T-cell (primary cell): ENCODE measurements around the gene BRAT1. TPM values are rescaled to one million over a fixed set of nuclear protein-coding genes. Genes with fewer than 3 reads are reported as not detected.

ENCODE experiments used
- ATAC-seq, 4 experiments: fragments of 200-7000 bp in 3 of 4; fragments of 150-1000 bp in 1 of 4; cut with Tn5 transposase; replicated peaks in 1 of 4; 1 replicate in 3 of 4; 2 replicates in 1 of 4; pipeline ENCODE4 v1.10.0; 2021; ENCODE audit warnings: moderate library complexity in 3 of 4, mild to moderate bottlenecking in 2 of 4, moderate number of reproducible peaks in 1 of 4
- CTCF ChIA-PET, 2 donors: fragments of 300-600 bp; sonication (Branson Sonifier 250); formaldehyde crosslinking; loops; one replicate each; lab custom pipeline; 2022; ENCODE audit warnings: antibody characterized with exemption in 2 of 2; lab: Charles Lee
- POLR2A ChIA-PET, 2 donors: fragments of 300-600 bp; sonication (Branson Sonifier 250); formaldehyde crosslinking; loops; one replicate each; lab custom pipeline; 2022; ENCODE audit warnings: antibody characterized with exemption in 2 of 2; lab: Charles Lee
- DNase-seq, 35 experiments: peaks; one replicate each; pipeline versions ENCODE4 v3.0.0 to v3.0.0-alpha.2; 2013 to 2023
- H3K27ac ChIP-seq: one replicate; pipeline ENCODE4 v1.5.1; 2013; ENCODE audit warnings: low read length
- H3K27me3 ChIP-seq, 2 experiments: replicated peaks in 1 of 2; 1 replicate in 1 of 2; 2 replicates in 1 of 2; pipeline versions ENCODE4 v1.6.1 to v1.7.0; 2013; ENCODE audit warnings: low read length in 1 of 2, mixed read lengths in 1 of 2; ENCODE audit not compliant: control insufficient read depth in 2 of 2, insufficient read depth in 2 of 2; ENCODE audit errors: extremely low read depth in 1 of 2
- H3K36me3 ChIP-seq, 2 donors: 1 replicate in 1 of 2; 2 replicates in 1 of 2; pipeline versions ENCODE4 v1.6.1 to v1.7.0; 2013; ENCODE audit warnings: low read length in 1 of 2; ENCODE audit not compliant: control insufficient read depth in 2 of 2, insufficient read depth in 1 of 2; ENCODE audit errors: extremely low read depth in 1 of 2
- H3K4me1 ChIP-seq, 2 experiments: 1 replicate in 1 of 2; 2 replicates in 1 of 2; pipeline versions ENCODE4 v1.6.1 to v1.7.0; 2013; ENCODE audit warnings: low read length in 2 of 2, mixed read lengths in 1 of 2; ENCODE audit not compliant: insufficient read depth in 2 of 2, control insufficient read depth in 1 of 2; ENCODE audit errors: extremely low read depth in 1 of 2
- H3K4me3 ChIP-seq, 2 donors: 1 replicate in 1 of 2; 2 replicates in 1 of 2; pipeline versions ENCODE4 v1.5.1 to v1.7.0; 2013; ENCODE audit warnings: mild to moderate bottlenecking in 2 of 2, low read length in 1 of 2, moderate library complexity in 1 of 2; ENCODE audit not compliant: control insufficient read depth in 1 of 2; ENCODE audit errors: extremely low read depth in 1 of 2
- H3K9me3 ChIP-seq: 2 replicates; pipeline ENCODE4 v1.7.0; 2013
- H3K27ac Mint-ChIP-seq, 2 donors: one replicate each; pipeline ENCODE4 v1.8.0; 2020 to 2021; ENCODE audit warnings: mild to moderate bottlenecking in 2 of 2, mixed read lengths in 2 of 2
- H3K27me3 Mint-ChIP-seq, 2 donors: one replicate each; pipeline ENCODE4 v1.8.0; 2021 to 2022; ENCODE audit warnings: mixed read lengths in 2 of 2
- H3K36me3 Mint-ChIP-seq: one replicate; pipeline ENCODE4 v1.8.0; 2021; ENCODE audit warnings: mixed read lengths
- H3K4me1 Mint-ChIP-seq, 3 donors: one replicate each; pipeline ENCODE4 v1.8.0; 2020 to 2022; ENCODE audit warnings: mixed read lengths in 3 of 3, mild to moderate bottlenecking in 1 of 3
- H3K4me3 Mint-ChIP-seq, 3 donors: one replicate each; pipeline ENCODE4 v1.8.0; 2020 to 2022; ENCODE audit warnings: mild to moderate bottlenecking in 3 of 3, mixed read lengths in 3 of 3, moderate library complexity in 3 of 3
- H3K9me3 Mint-ChIP-seq, 3 donors: one replicate each; pipeline ENCODE4 v1.8.0; 2020 to 2022; ENCODE audit warnings: mixed read lengths in 3 of 3
- WGBS: methylation state at CpG from one replicate; pipeline ENCODE4 v1.1.5; 2013; ENCODE audit warnings: missing lambda C conversion rate; ENCODE audit not compliant: insufficient coverage; 5-methylcytosine and 5-hydroxymethylcytosine counted together
- total RNA-seq, 35 experiments: library from RNA in 6 of 35; stranded (reverse) in 6 of 35; fragments of 120-200 nt in 1 of 35; gene quantifications; one replicate each; pipeline versions ENCODE4 v1.2.1 to v1.2.4 and lab custom pipeline; 2013 to 2026

BRAT1 gene
- total RNA-seq, 5 donors from 2014 or later (not counting 1 experiment from before 2014, with no cell fraction given): 23.6 to 46.2 (median 43.1) TPM

GRCh38 chr7:2497500-2498336 is 57.6 kb downstream of the BRAT1 start:
- ATAC-seq: no peak
- no peaks in the 10 kb centered on the region for H3K36me3 Mint-ChIP-seq
- Histone ChIP-seq H3K4me1 (peaks cover 0 to 12% of the 10 kb centered on the region in 2 experiments), H3K36me3 (no peaks in the 10 kb centered on the region), H3K27me3 (peaks cover 0 to 66% of the 10 kb centered on the region in 2 experiments), H3K9me3 (no peaks in the 10 kb centered on the region), H3K4me3 (no peak overlapping the region), H3K27ac (no peak overlapping the region)
- no peak overlapping the region for H3K4me3 Mint-ChIP-seq
- DNase-seq: no peak
- ChIA-PET CTCF (interaction anchor here in 1 of 2 donors (0.7 kb wide), 1 partner anchor 510 kb away, joined by 3 read pairs; no protein-coding TSS in a partner anchor), POLR2A (no interaction called here)
- H3K27me3 Mint-ChIP-seq: peaks cover 0 to 20% of the 10 kb centered on the region in 2 donors
- H3K9me3 Mint-ChIP-seq: no peaks in the 10 kb centered on the region
- 33% methylated on average over 10 of the region's 25 CpGs for WGBS
- no peak overlapping the region for H3K27ac Mint-ChIP-seq
- H3K4me1 Mint-ChIP-seq: peaks cover 0 to 2% (median 1%) of the 10 kb centered on the region in 3 donors

- no peak overlapping the region for H3K4me3 Mint-ChIP-seq
- H3K27me3 ChIP-seq: peaks cover 0 to 66% of the 10 kb centered on the region in 2 experiments
- no peaks in the 10 kb centered on the region for H3K36me3 ChIP-seq
- DNase-seq: no peak
- ChIA-PET POLR2A (no interaction called here), CTCF (interaction anchor here in 1 of 2 donors (0.7 kb wide), 1 partner anchor 510 kb away, joined by 3 read pairs; no protein-coding TSS in a partner anchor)
- no peak overlapping the region for H3K27ac Mint-ChIP-seq
- no peak overlapping the region for H3K27ac ChIP-seq
- H3K4me1 ChIP-seq: peaks cover 0 to 12% of the 10 kb centered on the region in 2 experiments
- H3K36me3 Mint-ChIP-seq: no peaks in the 10 kb centered on the region
- WGBS: 71% methylated on average over 1 of the region's 3 CpGs
- peaks cover 0 to 22% of the 10 kb centered on the region in 2 donors for H3K27me3 Mint-ChIP-seq
- H3K4me1 Mint-ChIP-seq: peaks cover 0 to 2% (median 1%) of the 10 kb centered on the region in 3 donors
- no peak for ATAC-seq
- H3K9me3 Mint-ChIP-seq: no peaks in the 10 kb centered on the region
- H3K9me3 ChIP-seq: no peaks in the 10 kb centered on the region
- H3K4me3 ChIP-seq: no peak overlapping the region
Observed at GRCh38 chr7:2497065-2497464, 58.3 kb downstream of the BRAT1 start.

- no peak for ATAC-seq
- H3K4me1 Mint-ChIP-seq: peaks cover 0 to 2% (median 1%) of the 10 kb centered on the region in 3 donors
- Histone ChIP-seq H3K27ac (no peak overlapping the region), H3K9me3 (no peaks in the 10 kb centered on the region), H3K36me3 (no peaks in the 10 kb centered on the region), H3K4me3 (no peak overlapping the region), H3K4me1 (peaks cover 0 to 12% of the 10 kb centered on the region in 2 experiments), H3K27me3 (peaks cover 0 to 66% of the 10 kb centered on the region in 2 experiments)
- H3K9me3 Mint-ChIP-seq: no peaks in the 10 kb centered on the region
- H3K36me3 Mint-ChIP-seq: no peaks in the 10 kb centered on the region
- no peak overlapping the region for H3K4me3 Mint-ChIP-seq
- H3K27ac Mint-ChIP-seq: no peak overlapping the region
- ChIA-PET CTCF (no interaction called here), POLR2A (no interaction called here)
- 93% methylated on average over 7 of the region's 9 CpGs for WGBS
- peaks cover 0 to 23% of the 10 kb centered on the region in 2 donors for H3K27me3 Mint-ChIP-seq
- DNase-seq: no peak
Observed at GRCh38 chr7:2496375-2496774, 58.9 kb downstream of the BRAT1 start.

GRCh38 chr7:2495418-2496299 is 59.7 kb downstream of the BRAT1 start:
- no peaks in the 10 kb centered on the region for H3K9me3 Mint-ChIP-seq
- no peak overlapping the region for H3K4me3 Mint-ChIP-seq
- DNase-seq (no peak), ATAC-seq (no peak)
- no peaks in the 10 kb centered on the region for H3K9me3 ChIP-seq
- WGBS: 79% methylated on average over 10 of the region's 25 CpGs
- peaks cover 0 to 23% of the 10 kb centered on the region in 2 donors for H3K27me3 Mint-ChIP-seq
- no peaks in the 10 kb centered on the region for H3K36me3 Mint-ChIP-seq
- H3K27ac ChIP-seq: no peak overlapping the region
- peaks cover 0 to 2% (median 1%) of the 10 kb centered on the region in 3 donors for H3K4me1 Mint-ChIP-seq
- H3K4me1 ChIP-seq: peaks cover 0 to 12% of the 10 kb centered on the region in 2 experiments
- POLR2A ChIA-PET: no interaction called here
- CTCF ChIA-PET: interaction anchor here in 1 of 2 donors (0.7 kb wide), 1 partner anchor 1082 kb away, joined by 4 read pairs; no protein-coding TSS in a partner anchor
- H3K27ac Mint-ChIP-seq: no peak overlapping the region
- no peak overlapping the region for H3K4me3 ChIP-seq
- H3K36me3 ChIP-seq: no peaks in the 10 kb centered on the region
- peaks cover 0 to 66% of the 10 kb centered on the region in 2 experiments for H3K27me3 ChIP-seq

- H3K4me3 Mint-ChIP-seq: no peak overlapping the region
- Histone ChIP-seq H3K36me3 (no peaks in the 10 kb centered on the region), H3K27ac (no peak overlapping the region), H3K9me3 (no peaks in the 10 kb centered on the region), H3K4me1 (peaks cover 0 to 12% of the 10 kb centered on the region in 2 experiments), H3K4me3 (no peak overlapping the region), H3K27me3 (peaks cover 0 to 66% of the 10 kb centered on the region in 2 experiments)
- CTCF ChIA-PET: no interaction called here
- peaks cover 0 to 23% of the 10 kb centered on the region in 2 donors for H3K27me3 Mint-ChIP-seq
- 67% methylated on average over 23 of the region's 32 CpGs for WGBS
- ATAC-seq: no peak
- no peak overlapping the region for H3K27ac Mint-ChIP-seq
- peaks cover 0 to 2% (median 1%) of the 10 kb centered on the region in 3 donors for H3K4me1 Mint-ChIP-seq
- H3K9me3 Mint-ChIP-seq: no peaks in the 10 kb centered on the region
- POLR2A ChIA-PET: no interaction called here
- DNase-seq: no peak
- no peaks in the 10 kb centered on the region for H3K36me3 Mint-ChIP-seq
Observed at GRCh38 chr7:2494191-2495130, 60.9 kb downstream of the BRAT1 start.
